Stimulated activated CD4-positive, alpha-beta T cell treated with anti-CD3 and anti-CD28 coated beads, Interleukin-2, amount 100 ng/mL, for 4 hours (primary cell): ENCODE results near the gene EPHA4.

Source experiments
- DNase-seq: peaks from one replicate; pipeline ENCODE4 v3.0.0-alpha.2; 2020; ENCODE audit warnings: low read depth

EPHA4 gene

DNA sequence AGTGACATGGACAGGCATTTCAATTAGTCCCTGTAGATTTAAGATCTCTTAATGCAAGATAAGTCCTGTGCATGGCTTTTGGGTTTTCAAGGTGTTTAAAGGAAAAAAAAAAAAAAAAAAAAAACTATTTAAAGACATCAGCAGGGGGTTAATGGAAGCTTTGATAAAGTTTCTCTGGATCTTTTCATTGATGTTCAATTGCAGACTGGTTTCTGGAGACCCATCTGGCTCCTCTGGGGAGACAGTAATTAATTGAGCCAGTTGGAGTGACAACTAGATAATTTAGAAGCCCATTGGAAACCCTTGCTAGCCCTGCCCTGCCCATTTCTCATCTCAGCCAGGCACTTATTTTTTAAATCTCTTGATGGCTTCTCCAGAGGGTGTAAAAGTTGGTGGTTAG, 98.7 kb downstream of the EPHA4 start:
- DNase-seq, result no peak

DNA sequence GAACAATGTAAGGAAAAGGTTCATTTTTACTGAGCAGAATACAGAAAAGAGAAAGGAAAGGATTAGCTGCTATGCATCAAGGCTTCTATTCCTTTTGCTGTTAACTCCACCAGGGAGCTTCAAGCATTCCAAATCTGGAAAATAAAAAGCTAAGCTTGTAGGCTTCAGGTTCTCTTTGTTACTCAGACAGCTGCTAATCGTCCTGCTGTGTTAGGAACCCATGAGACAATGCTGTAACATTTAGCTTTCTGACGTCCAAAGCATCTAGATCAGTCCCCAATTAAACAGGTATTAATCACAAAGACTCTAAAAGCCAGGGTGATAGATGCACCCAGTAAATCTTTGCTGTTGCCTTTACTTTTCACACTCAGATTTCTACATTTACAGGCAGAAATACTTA, 103.8 kb downstream of the EPHA4 start:
- no peak for DNase-seq

GRCh38 chr2:221467610-221468009, 104.5 kb downstream of the EPHA4 start:
- no peak for DNase-seq

DNA sequence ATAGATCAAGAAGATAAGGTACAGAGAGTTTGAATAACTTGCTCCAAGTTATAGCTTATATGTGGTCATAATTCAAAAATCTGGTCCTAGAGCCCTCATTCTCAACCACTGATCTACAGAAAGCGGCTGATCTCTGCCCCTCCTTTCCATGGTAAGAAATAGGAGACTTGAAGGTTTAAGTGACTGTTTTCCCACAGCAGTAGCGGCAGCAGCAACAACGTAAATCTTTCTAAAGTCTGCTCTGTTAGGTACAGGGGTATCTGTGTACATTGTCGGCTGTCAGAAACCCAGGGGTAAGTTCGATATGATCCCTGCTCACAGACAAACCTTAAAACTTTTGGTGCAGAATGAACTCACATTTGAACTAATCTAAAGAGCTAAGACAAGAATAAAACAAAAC, 105.4 kb downstream of the EPHA4 start:
- no peak for DNase-seq

DNA sequence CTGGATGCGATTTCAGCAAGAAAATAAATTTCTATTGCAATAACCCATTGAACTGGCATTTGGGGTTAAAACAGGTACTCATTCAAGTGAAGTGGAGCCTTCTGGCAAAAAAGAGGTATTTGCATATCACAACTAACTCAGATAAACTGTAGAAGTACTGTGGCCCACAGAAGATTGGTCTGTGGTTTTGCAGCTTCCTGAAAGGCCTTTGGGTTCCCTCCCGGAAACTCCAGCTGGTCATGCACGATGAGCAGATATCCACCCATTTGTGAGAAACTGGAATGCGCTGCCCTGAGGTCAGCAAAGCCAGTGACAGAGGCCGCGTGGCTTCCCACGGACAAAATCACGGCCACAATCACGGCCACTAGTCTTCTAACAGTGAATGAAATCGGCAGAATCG, 106.3 kb downstream of the EPHA4 start:
- no peak for DNase-seq

DNA sequence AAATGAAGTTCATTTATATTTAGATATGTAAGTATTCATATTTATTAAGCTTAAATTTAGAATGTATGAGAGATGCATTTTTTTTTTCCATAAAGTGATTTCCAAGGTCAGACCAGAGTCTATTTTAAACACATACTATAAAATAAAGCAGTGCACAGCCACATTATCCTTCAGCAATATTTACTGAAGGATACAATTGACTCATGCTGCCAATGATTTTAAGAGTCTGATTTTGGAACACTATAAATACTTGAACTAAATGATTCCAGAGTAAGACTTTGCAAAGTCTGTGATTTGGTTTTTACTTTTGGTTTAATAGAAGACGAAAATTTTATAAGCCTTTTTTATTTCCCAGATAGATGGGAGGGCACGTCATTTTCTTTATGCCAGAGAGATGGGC, 107.1 kb downstream of the EPHA4 start:
- DNase-seq, result no peak

GRCh38 chr2:221463241-221463896, 108.7 kb downstream of the EPHA4 start:
- DNase-seq, result no peak

GRCh38 chr2:221461901-221462300, 110.2 kb downstream of the EPHA4 start:
- no peak for DNase-seq

GRCh38 chr2:221460136-221460535, 112.0 kb downstream of the EPHA4 start:
- no peak for DNase-seq

DNA sequence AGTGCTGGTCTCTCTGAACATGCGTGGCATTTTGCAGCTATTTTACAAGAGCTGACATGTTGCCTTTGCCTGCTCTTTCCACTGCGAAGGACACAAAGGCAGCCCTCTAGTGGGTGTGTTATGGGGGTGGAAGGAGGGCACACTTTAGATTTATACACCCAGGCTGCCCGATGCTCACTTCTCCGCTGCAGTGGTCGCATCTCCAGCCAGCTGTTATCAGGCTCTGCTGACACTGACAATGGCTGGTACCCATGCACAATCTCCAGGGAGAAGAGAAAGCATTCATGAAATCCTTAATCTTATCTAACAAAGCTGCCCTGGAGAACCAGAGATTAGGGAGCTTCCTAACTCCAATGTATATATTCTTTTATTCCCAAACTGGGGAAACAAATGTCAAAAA, 113.5 kb downstream of the EPHA4 start:
- DNase-seq, result no peak

- no peak for DNase-seq
These were observed 116.9 kb downstream of the EPHA4 start for GRCh38 chr2:221455214-221455613.

DNA sequence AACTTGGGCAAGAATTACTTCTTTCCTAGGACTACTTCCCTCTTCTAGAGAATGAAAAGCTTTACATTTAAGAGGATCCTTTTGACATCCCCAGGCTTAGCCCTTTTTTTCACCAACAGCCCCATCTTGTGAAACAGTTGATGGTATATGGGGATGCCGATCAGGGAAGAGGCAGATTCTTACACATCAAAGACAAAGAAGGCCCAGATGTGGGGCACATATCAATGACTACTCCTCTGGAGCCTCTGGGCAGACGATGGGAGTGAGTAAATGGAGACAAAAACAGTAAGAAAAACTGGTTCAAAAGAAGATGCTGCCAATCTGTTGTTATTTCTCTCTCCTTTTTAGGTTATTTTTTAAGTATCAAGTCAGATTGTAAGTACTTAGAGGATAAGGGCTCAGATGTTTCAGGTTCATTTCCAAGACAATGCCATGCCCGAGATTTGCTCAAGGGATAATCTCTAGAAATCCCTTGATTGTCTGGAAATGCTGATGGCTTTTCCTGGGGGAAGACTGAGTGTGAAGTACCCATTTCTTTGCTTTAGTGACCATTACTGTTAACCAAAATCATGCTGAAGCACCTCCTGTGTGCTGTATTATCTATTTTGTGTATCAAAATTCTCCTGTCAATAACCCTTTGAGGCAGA, 117.5 kb downstream of the EPHA4 start:
- DNase-seq, result no peak

- DNase-seq, result no peak
These were observed 120.0 kb downstream of the EPHA4 start for GRCh38 chr2:221451862-221452788.

GRCh38 chr2:221450280-221450679, 121.8 kb downstream of the EPHA4 start:
- no peak for DNase-seq

GRCh38 chr2:221449406-221449805, 122.7 kb downstream of the EPHA4 start:
- DNase-seq, result no peak

GRCh38 chr2:221448844-221449390, 123.2 kb downstream of the EPHA4 start:
- DNase-seq, result no peak

GRCh38 chr2:221448057-221448843, 123.9 kb downstream of the EPHA4 start:
- no peak for DNase-seq

- DNase-seq, result no peak
These were observed 124.8 kb downstream of the EPHA4 start for GRCh38 chr2:221447310-221447709.

- DNase-seq, result no peak
These were observed 126.0 kb downstream of the EPHA4 start for GRCh38 chr2:221446140-221446539.

GRCh38 chr2:221444106-221444505, 128.0 kb downstream of the EPHA4 start:
- DNase-seq, result no peak

GRCh38 chr2:221443645-221444044, 128.5 kb downstream of the EPHA4 start:
- DNase-seq, result no peak

DNA sequence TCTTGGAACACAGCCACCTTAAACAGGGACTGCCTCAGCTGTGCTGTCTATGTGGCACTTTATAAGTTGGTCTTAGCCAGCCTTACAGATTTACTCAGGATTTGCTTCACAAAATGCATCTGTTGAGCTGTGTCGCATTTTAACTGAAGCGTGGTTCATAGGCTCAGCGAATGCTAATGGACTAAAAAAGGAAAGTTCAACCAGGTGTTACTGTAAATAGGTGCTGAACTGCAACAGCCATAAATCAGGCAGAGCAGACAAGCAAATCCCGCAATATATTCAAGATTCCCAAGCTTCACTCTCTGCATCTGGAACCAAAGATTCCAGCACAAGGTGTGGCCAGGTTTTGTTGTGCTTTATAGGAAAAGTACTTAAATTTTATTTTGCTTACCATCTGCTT, 130.0 kb downstream of the EPHA4 start:
- DNase-seq, result no peak
